Thyroid gland (tissue), 4 donors: Measurements from ENCODE around the gene FBXW4.

Source experiments
- POLR2A ChIP-seq, 2 donors: fragments of 450-650 bp; IDR thresholded peaks; one replicate each; pipeline ENCODE4 v1.6.1; 2017; ENCODE audit warnings: antibody characterized with exemption in 2 of 2, mild to moderate bottlenecking in 2 of 2, moderate library complexity in 1 of 2
- TF ChIP-seq, protein P1 (sequence below), 6 experiments: fragments of 200-600 bp in 3 of 6; fragments of 450-650 bp in 3 of 6; sonication (generic) in 3 of 6; IDR thresholded peaks; one replicate each; pipeline ENCODE4 v1.5.1; 2016 to 2019; ENCODE audit warnings: antibody characterized with exemption in 6 of 6, mild to moderate bottlenecking in 2 of 6, inconsistent platforms in 1 of 6, moderate library complexity in 1 of 6

DNA sequence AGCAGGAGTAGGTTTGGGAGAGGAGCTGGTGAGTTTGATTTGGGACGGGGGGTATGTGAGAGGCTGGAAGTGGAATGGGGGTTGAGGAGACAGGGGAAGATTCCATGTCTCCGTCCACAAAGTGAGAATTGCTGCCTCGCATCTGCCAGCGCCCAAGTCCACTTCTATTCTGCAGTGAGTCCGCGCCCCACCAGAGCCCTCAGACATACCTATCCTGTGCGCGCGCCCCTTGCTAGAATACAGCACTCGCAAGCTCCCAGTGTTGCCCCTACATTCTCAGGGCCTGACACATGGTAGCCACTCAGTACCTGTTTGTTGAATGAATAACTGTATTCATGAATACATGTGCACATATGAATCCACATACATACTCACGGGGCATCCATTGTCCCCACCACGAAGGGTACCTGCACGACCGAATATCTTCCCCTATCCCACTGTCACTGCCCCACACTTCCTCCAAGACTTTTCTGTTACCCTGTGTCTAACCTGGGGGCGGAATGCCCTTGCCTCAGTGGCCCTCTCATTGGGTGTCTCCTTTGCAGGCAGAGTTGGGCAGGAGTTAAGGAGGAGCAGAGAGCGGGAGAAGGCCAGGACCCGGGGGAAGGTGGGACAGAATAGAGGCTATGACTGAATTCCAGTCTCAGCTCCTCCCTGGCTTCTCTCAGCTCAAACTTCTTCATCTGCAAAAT lies 126.8 kb downstream of the FBXW4 start:
- no peak for TF ChIP-seq POLR2A (IDR thresholded peaks at IDR 0.05)
- TF ChIP-seq, protein P1, sequence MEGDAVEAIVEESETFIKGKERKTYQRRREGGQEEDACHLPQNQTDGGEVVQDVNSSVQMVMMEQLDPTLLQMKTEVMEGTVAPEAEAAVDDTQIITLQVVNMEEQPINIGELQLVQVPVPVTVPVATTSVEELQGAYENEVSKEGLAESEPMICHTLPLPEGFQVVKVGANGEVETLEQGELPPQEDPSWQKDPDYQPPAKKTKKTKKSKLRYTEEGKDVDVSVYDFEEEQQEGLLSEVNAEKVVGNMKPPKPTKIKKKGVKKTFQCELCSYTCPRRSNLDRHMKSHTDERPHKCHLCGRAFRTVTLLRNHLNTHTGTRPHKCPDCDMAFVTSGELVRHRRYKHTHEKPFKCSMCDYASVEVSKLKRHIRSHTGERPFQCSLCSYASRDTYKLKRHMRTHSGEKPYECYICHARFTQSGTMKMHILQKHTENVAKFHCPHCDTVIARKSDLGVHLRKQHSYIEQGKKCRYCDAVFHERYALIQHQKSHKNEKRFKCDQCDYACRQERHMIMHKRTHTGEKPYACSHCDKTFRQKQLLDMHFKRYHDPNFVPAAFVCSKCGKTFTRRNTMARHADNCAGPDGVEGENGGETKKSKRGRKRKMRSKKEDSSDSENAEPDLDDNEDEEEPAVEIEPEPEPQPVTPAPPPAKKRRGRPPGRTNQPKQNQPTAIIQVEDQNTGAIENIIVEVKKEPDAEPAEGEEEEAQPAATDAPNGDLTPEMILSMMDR (IDR thresholded peaks at IDR 0.05), result no peak
